Measurements from ENCODE around the gene NTRK1. TPM values are rescaled to one million over a fixed set of nuclear protein-coding genes. Genes with fewer than 3 reads are reported as not detected.

The NTRK1 gene
- total RNA-seq, 2 experiments from 2014 or later: 3.4 to 4.0 TPM

DNA sequence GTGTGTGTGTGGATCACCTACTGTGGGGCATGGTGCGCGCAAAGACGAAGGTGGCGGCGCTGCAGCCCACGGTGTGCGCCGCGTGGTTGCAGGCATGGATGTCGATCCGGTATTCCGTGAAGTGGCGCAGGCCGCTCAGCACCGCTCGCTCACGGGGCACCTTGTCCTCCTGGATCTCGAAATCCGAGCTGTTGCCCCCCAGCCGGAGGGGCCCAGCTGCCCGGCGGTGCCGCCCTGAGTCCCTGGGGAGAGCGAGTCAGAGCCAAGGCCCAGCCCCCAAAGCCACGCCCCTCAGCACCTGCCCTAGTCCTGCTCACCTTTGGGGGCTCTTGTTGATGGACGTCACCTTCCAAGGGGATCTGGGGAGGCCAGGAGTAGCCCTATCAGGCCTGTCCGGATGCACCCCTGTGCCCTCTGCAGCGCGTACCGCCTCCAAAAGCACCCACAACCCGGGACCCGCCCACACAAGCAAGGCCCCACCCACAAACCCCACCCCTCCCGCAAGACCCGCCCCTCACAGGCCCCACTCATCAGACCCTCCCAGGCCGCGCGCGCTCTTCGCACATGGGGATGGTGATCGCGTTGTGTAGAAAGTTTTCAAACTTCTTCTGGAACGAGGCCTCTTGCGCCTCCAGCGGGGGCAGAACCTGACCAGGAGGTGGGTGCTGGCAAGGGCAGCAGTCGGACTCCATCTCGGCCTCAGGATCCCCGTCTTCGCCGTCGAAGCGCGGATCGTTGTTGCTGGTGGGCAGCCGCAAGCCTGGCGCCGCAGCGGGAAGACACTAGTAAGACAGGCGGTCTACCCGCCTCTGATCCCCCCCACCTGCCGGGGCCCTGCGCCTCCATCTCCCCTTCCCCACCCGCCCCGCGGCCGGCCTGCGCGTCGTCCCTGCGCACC, 15.4 kb upstream of the NTRK1 start:
- peaks cover 82% of the 10 kb centered on the region for H3K27me3 Mint-ChIP-seq
- H3K4me1 Mint-ChIP-seq: peaks cover 19% of the 10 kb centered on the region
- peak overlapping the region; percentile 57 for H3K4me3 Mint-ChIP-seq
- no peaks in the 10 kb centered on the region for H3K36me3 Mint-ChIP-seq
- no peaks in the 10 kb centered on the region for H3K9me3 Mint-ChIP-seq
- H3K27ac Mint-ChIP-seq: no peak overlapping the region
- peak; percentile 32 for DNase-seq

DNA sequence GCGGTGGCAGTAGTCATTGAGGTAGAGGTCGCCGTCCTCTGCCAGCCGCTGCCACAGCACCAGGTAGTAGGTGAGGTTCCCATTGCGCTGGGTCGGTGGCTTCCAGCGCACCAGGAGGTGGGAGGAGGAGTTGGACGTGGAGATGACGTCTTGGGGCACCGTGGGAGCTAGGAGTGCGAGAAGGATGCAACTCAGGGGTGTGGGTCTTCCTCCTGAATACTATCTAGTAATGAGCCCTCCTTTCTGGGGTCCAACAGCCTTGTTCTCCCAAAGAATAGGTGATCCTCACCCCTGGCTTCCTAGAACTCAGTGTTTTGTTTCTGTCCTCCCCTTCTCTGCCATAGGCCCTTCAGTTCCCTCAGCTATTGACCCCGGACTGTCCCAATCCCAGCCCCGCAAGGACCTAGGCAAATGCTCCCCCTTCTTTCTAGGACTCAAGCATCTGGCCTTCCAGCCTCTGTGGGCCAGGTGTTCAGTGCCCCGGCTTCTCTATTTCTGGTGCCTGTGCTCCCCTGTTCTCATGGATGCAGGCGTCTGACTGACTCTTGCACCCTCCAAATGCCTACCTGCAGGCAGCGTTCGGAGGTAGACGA, 14.6 kb upstream of the NTRK1 start:
- peak overlapping the region; percentile 37 for H3K4me3 Mint-ChIP-seq
- H3K27ac Mint-ChIP-seq: no peak overlapping the region
- H3K9me3 Mint-ChIP-seq: no peaks in the 10 kb centered on the region

DNA sequence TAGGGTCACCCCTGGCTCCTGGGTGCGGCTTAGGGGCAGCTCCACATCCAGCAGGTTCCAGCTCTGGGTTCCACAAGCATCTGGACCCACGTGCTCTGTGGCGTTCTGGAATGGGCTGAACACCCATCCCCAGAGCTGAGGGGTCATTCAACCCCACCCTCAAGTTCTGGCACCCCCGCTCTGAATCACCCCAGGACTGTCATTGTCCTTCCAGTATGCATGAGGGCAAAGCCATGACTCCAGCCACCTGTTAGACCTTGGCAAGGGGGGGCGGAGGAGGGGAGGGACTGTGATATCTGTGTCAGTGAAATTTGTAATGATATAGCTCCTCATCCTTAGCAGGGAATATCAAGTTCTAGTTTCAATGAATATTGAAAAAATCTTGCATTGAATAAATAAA, 14.0 kb upstream of the NTRK1 start:
- Mint-ChIP-seq H3K4me3 (no peak overlapping the region), H3K36me3 (no peaks in the 10 kb centered on the region)
- DNase-seq: no peak

More for the DNA sequence above, 14.6 kb upstream of the NTRK1 start:
- Mint-ChIP-seq H3K36me3 (no peaks in the 10 kb centered on the region), H3K27me3 (peaks cover 74% of the 10 kb centered on the region), H3K4me1 (peaks cover 19% of the 10 kb centered on the region)
- no peak for DNase-seq

DNA sequence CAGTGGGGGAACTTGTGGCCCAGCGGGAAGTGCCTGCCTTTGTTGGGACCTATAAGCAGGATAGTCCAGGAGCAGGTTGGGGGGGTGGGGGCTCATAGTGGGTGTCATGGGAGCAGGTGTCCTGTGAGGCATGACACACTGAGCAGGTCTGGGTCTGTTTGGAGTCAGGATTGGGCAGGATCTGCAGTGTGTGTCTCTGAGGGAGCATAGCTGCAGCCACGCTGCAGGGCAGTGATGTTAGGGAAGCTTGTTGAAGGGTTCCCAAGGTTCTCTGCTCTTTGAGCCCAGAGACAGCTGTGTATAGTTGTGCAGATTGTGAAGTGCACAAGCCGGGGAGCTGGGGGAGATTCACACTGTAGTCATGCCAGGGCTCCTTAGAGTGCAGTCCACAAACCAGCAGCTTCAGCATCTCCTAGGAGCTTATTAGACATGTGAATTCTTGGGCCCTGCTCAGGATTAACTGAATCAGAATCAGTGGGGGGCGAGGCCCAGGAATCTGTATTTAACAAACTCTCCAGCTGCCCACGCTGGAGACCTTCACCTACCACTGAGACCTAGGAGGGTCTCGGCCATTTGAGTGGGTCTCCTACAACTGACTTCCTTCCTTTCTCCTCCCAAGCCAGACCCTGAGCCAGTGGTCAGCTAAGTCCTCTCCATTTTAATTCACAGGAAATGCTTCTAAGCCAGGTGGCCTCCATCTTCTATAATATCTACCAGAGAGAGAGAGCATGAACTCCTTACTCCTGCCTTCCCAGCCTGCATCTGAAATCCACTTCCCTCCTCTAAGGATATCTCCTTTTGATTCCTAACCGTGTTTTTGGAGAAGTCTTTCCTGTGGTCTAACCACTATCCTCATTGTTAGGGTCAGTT, 12.8 kb upstream of the NTRK1 start:
- peaks cover 19% of the 10 kb centered on the region for H3K4me1 Mint-ChIP-seq
- H3K27me3 Mint-ChIP-seq: peaks cover 58% of the 10 kb centered on the region
- H3K4me3 Mint-ChIP-seq: peak overlapping the region; percentile 55
- H3K27ac Mint-ChIP-seq: no peak overlapping the region
- no peaks in the 10 kb centered on the region for H3K36me3 Mint-ChIP-seq
- no peak for DNase-seq
- H3K9me3 Mint-ChIP-seq: no peaks in the 10 kb centered on the region

More for the DNA sequence above, 14.0 kb upstream of the NTRK1 start:
- H3K27ac Mint-ChIP-seq: no peak overlapping the region
- no peaks in the 10 kb centered on the region for H3K9me3 Mint-ChIP-seq
- H3K4me1 Mint-ChIP-seq: peaks cover 19% of the 10 kb centered on the region
- peaks cover 70% of the 10 kb centered on the region for H3K27me3 Mint-ChIP-seq

DNA sequence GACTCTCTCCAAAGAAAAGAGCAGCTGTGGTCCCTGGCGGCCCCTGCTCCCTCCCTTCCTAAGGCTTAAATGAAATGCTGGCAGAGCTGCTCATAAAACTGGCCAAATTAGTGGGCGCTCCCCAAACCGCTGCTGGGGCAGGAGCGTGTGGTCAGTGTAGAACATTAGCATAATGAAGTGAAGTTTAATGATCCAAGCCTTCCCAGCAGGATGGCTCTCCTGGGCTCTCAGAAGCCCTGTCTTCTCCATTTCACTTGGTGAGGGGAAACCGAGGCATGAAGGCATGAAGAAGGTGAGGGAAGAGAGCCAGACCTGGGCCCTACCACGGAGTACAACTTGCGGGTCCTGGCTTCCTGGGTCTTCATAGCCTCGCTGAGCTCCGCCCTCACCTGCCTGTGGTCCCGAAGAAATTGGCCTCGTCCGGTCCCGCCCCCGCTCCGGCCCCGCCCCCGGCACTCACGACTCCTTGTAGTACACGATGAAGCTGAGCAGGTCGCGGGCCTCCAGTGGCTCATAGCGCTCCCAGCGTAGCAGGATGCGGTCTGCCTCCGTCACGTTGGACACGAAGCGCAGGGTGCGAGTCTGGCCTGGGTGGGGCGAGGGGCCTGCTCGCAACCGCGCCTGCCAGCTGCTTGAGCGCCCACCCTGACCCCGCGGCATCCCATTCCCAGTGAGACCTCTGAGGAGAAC, 12.1 kb upstream of the NTRK1 start:
- Mint-ChIP-seq H3K27ac (no peak overlapping the region), H3K9me3 (no peaks in the 10 kb centered on the region), H3K36me3 (no peaks in the 10 kb centered on the region), H3K27me3 (peaks cover 51% of the 10 kb centered on the region), H3K4me3 (peak overlapping the region; percentile 55), H3K4me1 (peaks cover 19% of the 10 kb centered on the region)
- peak; percentile 66 for DNase-seq

DNA sequence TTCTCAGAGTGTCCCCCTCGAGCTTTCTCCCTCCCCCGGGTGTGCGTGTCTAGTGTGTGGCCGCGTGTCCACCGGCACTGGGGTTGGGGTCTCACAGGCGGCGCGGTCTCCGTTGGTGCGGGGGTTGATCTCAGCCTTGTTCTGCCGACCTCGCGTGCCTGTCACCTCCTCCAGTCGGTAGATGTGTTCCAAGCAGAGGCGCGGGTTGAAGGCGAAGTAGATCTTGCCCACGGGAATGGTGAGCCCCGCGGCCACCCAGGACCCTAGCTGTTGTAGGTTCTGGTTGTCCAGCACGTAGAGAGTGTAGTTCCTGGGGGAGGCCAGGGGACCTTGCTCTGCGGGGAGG, 11.5 kb upstream of the NTRK1 start:
- no peak overlapping the region for H3K27ac Mint-ChIP-seq
- no peaks in the 10 kb centered on the region for H3K36me3 Mint-ChIP-seq
- H3K9me3 Mint-ChIP-seq: no peaks in the 10 kb centered on the region
- H3K4me1 Mint-ChIP-seq: peaks cover 17% of the 10 kb centered on the region
- peaks cover 45% of the 10 kb centered on the region for H3K27me3 Mint-ChIP-seq
- no peak for DNase-seq
- H3K4me3 Mint-ChIP-seq: peak overlapping the region; percentile 51

DNA sequence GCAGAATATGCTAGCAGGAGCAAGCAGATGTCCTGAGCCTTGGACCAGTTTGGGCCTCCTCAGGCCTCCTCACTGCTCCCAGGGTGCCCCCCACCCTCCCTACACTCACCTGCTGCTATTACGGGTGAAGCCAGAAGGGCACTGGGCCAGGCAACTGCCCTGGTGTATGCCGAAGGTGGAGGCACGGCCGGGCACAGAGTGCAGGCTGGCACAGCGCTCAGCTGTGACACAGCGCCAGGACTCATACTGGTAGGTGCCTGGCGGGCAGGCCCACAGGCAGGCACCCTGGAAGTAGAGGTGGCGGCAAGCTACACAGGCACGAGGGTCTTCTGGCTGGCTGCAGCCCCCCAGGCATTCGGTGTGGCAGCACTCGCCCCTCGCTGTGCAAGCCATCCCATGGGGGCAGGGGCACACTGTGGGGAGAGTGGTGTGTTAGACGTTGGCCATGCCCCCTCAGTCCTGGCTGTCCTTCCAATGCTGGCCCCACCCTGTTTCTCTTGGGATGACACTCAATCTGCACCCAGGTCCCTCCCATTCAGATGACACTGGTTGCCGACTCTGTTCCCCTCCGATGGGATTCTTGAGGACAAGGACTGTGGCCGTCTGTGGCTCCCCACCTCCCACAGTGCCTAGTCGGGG, 8.8 kb upstream of the NTRK1 start:
- peaks cover 12% of the 10 kb centered on the region for H3K4me1 Mint-ChIP-seq
- peaks cover 19% of the 10 kb centered on the region for H3K27me3 Mint-ChIP-seq
- H3K27ac Mint-ChIP-seq: no peak overlapping the region
- no peak for DNase-seq
- no peaks in the 10 kb centered on the region for H3K9me3 Mint-ChIP-seq
- H3K4me3 Mint-ChIP-seq: no peak overlapping the region
- H3K36me3 Mint-ChIP-seq: no peaks in the 10 kb centered on the region

DNA sequence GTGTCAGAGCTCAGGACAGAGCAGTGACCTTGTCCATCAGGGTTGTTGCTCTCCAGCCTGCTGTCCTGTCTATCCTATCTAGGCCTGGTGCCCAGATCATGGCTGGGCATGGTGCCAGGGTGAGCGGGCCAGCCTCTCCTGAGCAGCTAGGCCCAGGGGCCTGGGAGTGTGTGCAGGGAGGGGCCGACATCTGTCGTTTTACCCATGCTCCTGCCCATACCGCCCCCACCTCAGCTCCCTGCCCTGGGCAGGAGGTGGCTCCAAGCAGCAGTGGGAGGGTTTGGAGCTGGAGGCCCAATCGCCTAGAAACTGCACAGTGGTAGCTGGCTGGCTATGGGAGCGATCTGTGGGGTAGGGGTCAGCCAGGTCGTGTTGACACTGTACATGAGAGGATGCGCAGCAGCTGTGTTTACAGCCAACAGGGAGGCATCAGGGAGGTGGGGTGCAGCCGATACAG, 8.2 kb upstream of the NTRK1 start:
- H3K27ac Mint-ChIP-seq: no peak overlapping the region
- no peaks in the 10 kb centered on the region for H3K36me3 Mint-ChIP-seq
- no peak overlapping the region for H3K4me3 Mint-ChIP-seq
- H3K4me1 Mint-ChIP-seq: peaks cover 12% of the 10 kb centered on the region
- DNase-seq: no peak
- H3K27me3 Mint-ChIP-seq: peaks cover 13% of the 10 kb centered on the region
- no peaks in the 10 kb centered on the region for H3K9me3 Mint-ChIP-seq

DNA sequence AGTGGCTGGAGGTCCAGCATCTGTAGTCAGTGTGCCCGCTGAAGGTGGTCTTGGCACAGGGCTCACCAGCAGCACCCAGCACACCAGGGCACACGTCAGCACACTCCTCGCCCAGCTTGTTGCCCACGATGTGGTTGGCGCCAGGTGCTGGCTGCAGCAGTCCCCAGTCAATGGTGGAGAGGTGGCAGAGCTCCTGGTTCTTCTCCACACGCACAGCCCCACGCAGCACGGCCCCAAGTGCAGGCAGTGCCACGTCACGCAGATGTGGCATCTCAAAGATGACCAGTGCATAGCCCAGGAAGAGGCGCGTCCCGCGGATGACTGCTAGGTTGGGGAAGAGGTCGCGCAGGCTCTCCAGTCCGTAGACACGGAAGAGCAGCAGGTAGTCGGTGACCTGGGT, 6.9 kb upstream of the NTRK1 start:
- H3K27me3 Mint-ChIP-seq: peaks cover 17% of the 10 kb centered on the region
- H3K4me1 Mint-ChIP-seq: peaks cover 7% of the 10 kb centered on the region
- H3K27ac Mint-ChIP-seq: no peak overlapping the region

DNA sequence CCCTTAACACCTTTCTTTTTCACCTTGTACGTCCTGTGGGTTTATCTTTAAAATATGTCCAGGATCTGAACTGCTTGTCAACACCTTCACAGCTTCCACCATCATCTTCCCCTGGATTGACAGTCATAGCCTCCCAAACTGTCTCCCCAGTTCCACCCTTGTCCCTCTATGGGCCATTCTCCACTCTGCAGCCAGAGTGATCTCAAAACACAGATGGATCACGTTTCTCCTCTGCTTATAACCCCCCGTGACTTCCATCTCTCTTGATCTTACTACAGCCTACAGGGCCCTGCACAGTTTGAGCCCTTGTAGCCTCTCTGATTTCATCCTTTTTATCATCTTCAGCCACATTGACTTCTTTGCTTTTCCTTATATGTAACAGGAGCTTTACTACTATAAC, 6.0 kb upstream of the NTRK1 start:
- H3K4me1 Mint-ChIP-seq: peaks cover 3% of the 10 kb centered on the region
- peaks cover 20% of the 10 kb centered on the region for H3K27me3 Mint-ChIP-seq
- H3K9me3 Mint-ChIP-seq: no peaks in the 10 kb centered on the region
- H3K27ac Mint-ChIP-seq: no peak overlapping the region
- H3K36me3 Mint-ChIP-seq: no peaks in the 10 kb centered on the region
- no peak overlapping the region for H3K4me3 Mint-ChIP-seq
- no peak for DNase-seq

More for the DNA sequence above, 6.9 kb upstream of the NTRK1 start:
- H3K36me3 Mint-ChIP-seq: no peaks in the 10 kb centered on the region
- no peaks in the 10 kb centered on the region for H3K9me3 Mint-ChIP-seq
- DNase-seq: no peak
- no peak overlapping the region for H3K4me3 Mint-ChIP-seq

DNA sequence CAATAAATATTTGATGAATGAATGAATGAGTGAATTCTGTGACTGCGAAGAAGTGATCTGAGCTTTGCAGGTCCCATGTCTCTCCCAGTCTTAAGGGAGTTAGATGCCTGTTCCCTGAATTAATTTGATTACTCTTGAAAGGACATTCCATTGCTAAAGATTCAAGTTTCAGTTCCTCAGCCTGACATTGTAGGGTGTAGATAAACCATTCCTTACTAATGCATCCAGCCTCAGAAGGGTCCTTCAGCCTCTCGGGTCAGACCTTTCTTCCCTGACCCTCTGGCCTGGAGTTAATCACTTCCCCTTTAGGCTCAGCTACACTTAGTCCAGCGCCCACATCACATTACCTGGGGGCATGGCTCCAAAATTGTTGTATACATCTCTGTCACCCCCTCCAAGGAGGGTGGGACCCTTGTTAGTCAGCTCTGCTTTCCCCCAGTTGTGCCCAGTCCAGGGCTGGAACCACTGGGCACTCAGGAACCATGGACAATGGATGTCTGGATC, 4.3 kb upstream of the NTRK1 start:
- H3K27ac Mint-ChIP-seq: no peak overlapping the region
- peaks cover 32% of the 10 kb centered on the region for H3K27me3 Mint-ChIP-seq
- peaks cover 7% of the 10 kb centered on the region for H3K4me1 Mint-ChIP-seq
- H3K36me3 Mint-ChIP-seq: no peaks in the 10 kb centered on the region
- DNase-seq: no peak
- no peak overlapping the region for H3K4me3 Mint-ChIP-seq
- no peaks in the 10 kb centered on the region for H3K9me3 Mint-ChIP-seq

DNA sequence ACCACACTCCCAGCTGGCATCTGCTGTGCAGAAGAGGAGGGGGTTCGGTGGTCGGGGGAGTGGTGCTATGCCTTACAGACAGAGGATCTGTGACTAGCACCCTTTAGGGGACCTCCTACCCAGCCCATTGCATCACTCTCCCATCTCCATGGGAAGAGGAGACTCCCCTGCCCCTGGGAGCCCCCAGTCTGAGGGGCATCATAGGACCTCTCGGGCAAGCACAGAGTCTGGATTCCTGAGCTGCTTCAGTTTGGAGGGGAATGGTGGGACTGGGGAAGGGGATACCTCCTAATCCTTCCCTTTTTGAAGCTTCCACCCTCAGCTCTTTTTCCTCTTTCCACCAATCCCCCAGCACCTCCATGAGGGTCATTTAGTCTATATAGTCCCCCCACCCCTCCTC, 3.1 kb upstream of the NTRK1 start:
- DNase-seq: no peak
- no peaks in the 10 kb centered on the region for H3K9me3 Mint-ChIP-seq
- no peak overlapping the region for H3K4me3 Mint-ChIP-seq
- peaks cover 44% of the 10 kb centered on the region for H3K27me3 Mint-ChIP-seq
- no peaks in the 10 kb centered on the region for H3K36me3 Mint-ChIP-seq
- H3K4me1 Mint-ChIP-seq: peaks cover 12% of the 10 kb centered on the region
- no peak overlapping the region for H3K27ac Mint-ChIP-seq

DNA sequence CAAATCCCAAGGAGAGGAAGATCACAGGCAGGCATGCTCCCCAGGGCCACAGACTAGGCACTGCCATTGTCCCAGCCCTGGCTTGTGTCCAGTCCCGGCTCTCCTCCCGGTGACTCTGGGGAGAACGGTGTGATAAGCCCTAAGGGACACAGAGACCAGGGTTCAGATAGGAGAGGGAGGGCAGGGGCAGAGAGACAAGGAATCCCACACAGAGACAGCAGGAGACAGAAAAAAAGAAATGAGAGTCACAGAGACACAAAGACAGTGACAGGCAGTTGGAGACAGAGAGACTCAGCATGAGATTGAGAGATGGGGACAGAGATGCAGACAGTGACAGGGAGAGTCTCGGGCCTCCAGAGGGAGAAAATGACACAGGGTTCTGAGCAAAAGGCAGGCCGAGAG, 2.1 kb upstream of the NTRK1 start:
- no peak overlapping the region for H3K4me3 Mint-ChIP-seq
- H3K36me3 Mint-ChIP-seq: no peaks in the 10 kb centered on the region
- DNase-seq: no peak
- H3K27ac Mint-ChIP-seq: no peak overlapping the region
- H3K9me3 Mint-ChIP-seq: no peaks in the 10 kb centered on the region
- H3K27me3 Mint-ChIP-seq: peaks cover 54% of the 10 kb centered on the region
- peaks cover 21% of the 10 kb centered on the region for H3K4me1 Mint-ChIP-seq

DNA sequence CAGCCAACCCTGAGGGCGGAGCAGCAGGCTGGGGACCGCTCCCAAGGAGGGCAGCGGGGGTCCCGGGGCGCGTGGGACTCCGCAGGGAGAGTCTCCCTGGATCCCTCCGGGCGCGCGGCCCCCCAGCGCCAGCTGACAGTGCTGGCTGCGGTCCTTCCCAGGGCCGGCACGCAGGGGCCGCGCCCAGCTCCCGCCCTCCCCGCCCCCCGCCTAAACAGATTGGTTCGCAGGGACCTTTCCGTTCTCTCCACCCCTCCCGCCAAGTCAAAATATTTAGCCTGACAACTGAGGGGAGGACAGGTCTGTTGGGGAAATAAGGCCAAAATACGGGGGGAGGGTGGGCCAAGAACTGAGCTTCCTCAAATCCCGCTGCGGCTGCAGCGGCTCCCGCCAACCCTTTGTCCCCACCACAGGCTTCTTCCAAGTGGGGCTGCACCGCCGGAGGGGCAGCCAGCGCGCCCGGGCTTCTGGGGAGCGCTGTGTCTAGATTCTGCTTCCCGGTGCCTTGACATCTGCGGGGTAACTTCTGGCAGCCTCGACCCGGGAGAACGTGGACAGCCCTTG, 1.6 kb upstream of the NTRK1 start, which contains the start of gene INSRR:
Gene INSRR, minus strand, starts transcription at position 159 of the 564 bp plus-strand sequence. CDS start 496 bp downstream, outside the sequence.
- Mint-ChIP-seq H3K27me3 (peaks cover 59% of the 10 kb centered on the region), H3K4me3 (peak within 1 kb of the TSS; percentile 19), H3K27ac (no peak within 1 kb of the TSS), H3K9me3 (no peaks in the 10 kb centered on the region), H3K36me3 (no peaks in the 10 kb centered on the region), H3K4me1 (peaks cover 25% of the 10 kb centered on the region)
- no peak for DNase-seq
